Keratinocyte (primary cell): ENCODE data around the gene ERC2.

Experiments used
- CTCF ChIP-seq, 3 experiments: IDR thresholded peaks in 1 of 3; conservative IDR thresholded peaks in 1 of 3; optimal IDR thresholded peaks in 1 of 3; 2 replicates in 2 of 3; 3 replicates in 1 of 3; pipeline versions ENCODE3 to v1.5.1; 2011; ENCODE audit warnings: low read length in 3 of 3, mild to moderate bottlenecking in 3 of 3, moderate library complexity in 2 of 3, control low read depth in 1 of 3, inconsistent platforms in 1 of 3; ENCODE audit not compliant: insufficient read depth in 2 of 3; ENCODE audit errors: extremely low read depth in 1 of 3
- EZH2 ChIP-seq: IDR thresholded peaks from one replicate; pipeline ENCODE4 v1.6.1; 2012; ENCODE audit warnings: inconsistent platforms, mild to moderate bottlenecking, low read length, moderate library complexity

GRCh38 chr3:56131974-56132590 is 336.2 kb downstream of the ERC2 start:
- no peak for TF ChIP-seq CTCF (optimal IDR thresholded peaks at IDR 0.05 in 1 of 3, IDR thresholded peaks at IDR 0.05 in 1 of 3, conservative IDR thresholded peaks at IDR 0.05 in 1 of 3; ENCODE audit: extremely low read depth in 1 of 3, insufficient read depth in 2 of 3, low read length in 3 of 3)
- no peak for TF ChIP-seq EZH2
